Upper lobe of left lung (tissue), 4 donors: ENCODE measurements around the gene ACAA1.

Source experiments
- POLR2A ChIP-seq, 4 donors: fragments of 450-650 bp; IDR thresholded peaks; one replicate each; pipeline ENCODE4 v1.5.1; 2016 to 2017; ENCODE audit warnings: antibody characterized with exemption in 4 of 4, mild to moderate bottlenecking in 2 of 4
- POLR2AphosphoS5 ChIP-seq, 2 donors: sonication (generic); formaldehyde crosslinking; IDR thresholded peaks; one replicate each; pipeline ENCODE4 v1.5.1; 2017; ENCODE audit warnings: antibody characterized with exemption in 2 of 2
- TF ChIP-seq, protein P1 (sequence below), 6 experiments: fragments of 450-650 bp in 4 of 6; fragments of 200-600 bp in 2 of 6; sonication (generic) in 2 of 6; IDR thresholded peaks; one replicate each; pipeline ENCODE4 v1.5.1; 2016 to 2019; ENCODE audit warnings: antibody characterized with exemption in 6 of 6

DNA sequence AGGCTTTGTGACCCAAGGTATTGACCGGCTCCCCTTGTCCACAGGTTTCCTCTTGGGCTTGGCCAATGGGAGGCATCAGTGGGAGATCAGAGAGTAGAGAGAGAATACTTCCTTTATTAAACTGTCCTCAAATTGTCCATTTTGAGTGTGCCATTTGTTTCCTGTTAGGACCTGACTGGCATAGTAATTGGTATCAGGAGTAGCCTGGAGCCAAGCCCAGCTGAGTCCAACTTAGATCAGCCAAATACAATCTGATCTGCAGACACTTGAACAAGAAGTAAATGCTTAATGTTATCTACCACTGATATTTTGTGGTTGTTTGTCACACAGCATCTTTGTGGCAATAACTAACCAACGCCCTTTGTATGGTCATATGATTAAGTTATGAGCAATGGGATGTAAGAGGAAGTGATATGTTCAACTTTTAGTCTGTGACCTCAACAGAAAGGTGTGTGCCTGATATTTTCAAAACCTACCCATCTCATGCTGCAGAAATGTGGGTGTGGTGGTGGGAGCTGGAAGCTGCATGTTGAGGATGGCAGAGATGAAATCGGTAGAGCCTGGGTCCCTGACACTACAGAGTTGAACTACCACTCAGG, 14.8 kb upstream of the ACAA1 start:
- TF ChIP-seq, protein P1, sequence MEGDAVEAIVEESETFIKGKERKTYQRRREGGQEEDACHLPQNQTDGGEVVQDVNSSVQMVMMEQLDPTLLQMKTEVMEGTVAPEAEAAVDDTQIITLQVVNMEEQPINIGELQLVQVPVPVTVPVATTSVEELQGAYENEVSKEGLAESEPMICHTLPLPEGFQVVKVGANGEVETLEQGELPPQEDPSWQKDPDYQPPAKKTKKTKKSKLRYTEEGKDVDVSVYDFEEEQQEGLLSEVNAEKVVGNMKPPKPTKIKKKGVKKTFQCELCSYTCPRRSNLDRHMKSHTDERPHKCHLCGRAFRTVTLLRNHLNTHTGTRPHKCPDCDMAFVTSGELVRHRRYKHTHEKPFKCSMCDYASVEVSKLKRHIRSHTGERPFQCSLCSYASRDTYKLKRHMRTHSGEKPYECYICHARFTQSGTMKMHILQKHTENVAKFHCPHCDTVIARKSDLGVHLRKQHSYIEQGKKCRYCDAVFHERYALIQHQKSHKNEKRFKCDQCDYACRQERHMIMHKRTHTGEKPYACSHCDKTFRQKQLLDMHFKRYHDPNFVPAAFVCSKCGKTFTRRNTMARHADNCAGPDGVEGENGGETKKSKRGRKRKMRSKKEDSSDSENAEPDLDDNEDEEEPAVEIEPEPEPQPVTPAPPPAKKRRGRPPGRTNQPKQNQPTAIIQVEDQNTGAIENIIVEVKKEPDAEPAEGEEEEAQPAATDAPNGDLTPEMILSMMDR (IDR thresholded peaks at IDR 0.05) = no peak
- TF ChIP-seq POLR2A (IDR thresholded peaks at IDR 0.05) (no peak), POLR2AphosphoS5 (IDR thresholded peaks at IDR 0.05) (no peak)
